Activated CD8-positive, alpha-beta memory T cell treated with anti-CD3 and anti-CD28 coated beads for 36 hours (primary cell): Measurements from ENCODE around the gene SLC4A2. TPM values are rescaled to one million over a fixed set of nuclear protein-coding genes. Genes with fewer than 3 reads are reported as not detected.

Source experiments
- CTCF ChIA-PET: fragments of 350-600 bp; sonication (Branson Sonifier 250); formaldehyde crosslinking; loops from one replicate; lab custom pipeline; 2021; ENCODE audit warnings: antibody characterized with exemption; lab: Charles Lee
- POLR2A ChIA-PET: fragments of 350-600 bp; sonication (Branson Sonifier 250); formaldehyde crosslinking; loops from one replicate; lab custom pipeline; 2021; ENCODE audit warnings: antibody characterized with exemption; lab: Charles Lee
- total RNA-seq, 2 experiments: library from RNA; stranded (reverse); gene quantifications; one replicate each; pipeline ENCODE4 v1.2.3, GENCODE V29; 2021

Gene SLC4A2
- total RNA-seq, 2 experiments from 2014 or later, result 118 to 120 TPM

DNA sequence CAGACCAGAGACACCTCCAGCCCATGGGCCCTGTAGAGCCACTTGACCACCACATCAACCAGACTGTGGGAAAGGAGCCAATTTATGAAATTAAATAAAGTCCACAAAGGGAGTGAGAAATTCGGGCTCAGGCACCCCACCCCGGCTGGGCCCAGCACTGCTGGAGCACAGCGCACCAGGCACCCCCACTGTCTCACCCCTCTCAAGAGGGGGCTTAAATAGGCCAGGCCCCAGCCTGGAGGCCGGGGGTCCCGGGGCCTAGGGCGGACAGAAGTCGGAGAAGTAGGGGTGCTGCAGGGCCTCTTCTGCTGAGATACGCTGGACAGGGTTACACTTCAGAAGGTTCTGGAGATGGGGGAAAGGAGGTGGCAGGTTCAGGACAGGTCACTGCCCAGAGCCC, 5.6 kb upstream of the SLC4A2 start:
- CTCF ChIA-PET, result interaction anchor here (0.6 kb wide), 1 partner anchor 1284 kb away, joined by 3 read pairs; no protein-coding TSS in a partner anchor
- POLR2A ChIA-PET, result no interaction called here

DNA sequence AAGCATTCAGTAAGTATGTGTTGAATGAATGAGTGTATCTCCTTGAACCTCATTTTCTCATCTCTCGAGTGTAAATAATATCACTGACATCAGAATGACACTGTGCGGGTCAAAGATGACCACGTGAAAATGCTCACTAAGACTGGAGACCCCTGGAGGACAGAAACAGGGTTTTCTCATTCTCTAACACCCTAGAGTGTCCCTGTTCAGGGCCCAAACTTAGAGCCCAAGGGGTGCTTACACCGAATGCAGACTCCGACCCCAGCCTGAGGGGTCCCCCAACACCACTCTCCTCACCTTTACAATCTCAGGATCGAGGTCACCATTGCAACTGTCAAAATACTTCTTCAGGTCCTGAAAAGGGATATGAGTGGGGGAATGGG, 3.1 kb upstream of the SLC4A2 start:
- CTCF ChIA-PET, result interaction anchor here (1.4 kb wide), 1 partner anchor 28 kb away, joined by 3 read pairs; the partner anchor contains the start of gene ABCB8

DNA sequence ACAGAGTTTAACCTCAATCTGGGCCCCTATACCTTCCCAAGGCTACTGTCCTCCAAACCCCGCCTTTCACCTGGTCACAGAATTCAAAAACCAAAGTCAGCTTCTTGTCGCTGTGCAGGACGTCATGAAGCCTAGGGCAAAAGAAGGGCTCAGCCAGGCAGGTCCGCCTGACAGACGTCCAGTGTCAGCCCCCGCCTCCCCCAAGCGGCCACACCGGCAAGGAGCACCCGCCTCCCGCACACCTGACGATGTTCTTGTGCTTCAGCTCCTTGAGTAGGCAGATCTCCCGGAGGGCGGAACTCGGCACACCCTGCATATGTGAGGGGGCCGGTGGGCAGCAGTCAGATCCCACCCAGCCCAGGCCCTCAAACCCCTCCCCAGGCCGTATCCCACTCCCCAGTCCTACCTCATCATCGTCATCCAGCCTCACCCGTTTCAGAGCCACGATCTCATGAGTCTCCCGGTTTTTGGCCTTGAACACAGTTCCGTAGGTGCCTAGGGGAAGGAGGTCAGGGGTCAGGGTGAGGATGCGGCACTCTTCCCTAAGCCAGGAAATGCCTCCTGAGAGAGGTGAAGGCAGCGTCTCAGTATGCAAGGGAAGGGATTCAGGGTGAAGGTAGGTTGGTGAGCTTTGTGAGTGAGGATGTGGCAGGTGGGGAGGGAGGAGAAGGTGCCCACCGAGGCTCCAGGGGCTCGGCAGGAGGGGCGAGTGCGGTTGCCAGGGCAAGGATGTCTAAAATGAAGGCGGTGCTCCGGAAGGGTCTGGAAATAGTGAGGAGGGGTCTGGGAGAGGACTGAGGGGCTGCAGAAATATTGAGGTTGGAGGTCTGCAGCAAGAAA, 2.5 kb upstream of the SLC4A2 start:
- POLR2A ChIA-PET, result no interaction called here
- CTCF ChIA-PET, result interaction anchor here (1.0 to 2.4 kb wide), 3 partner anchors 29 to 58 kb away, joined by 3 to 7 read pairs (median 3); partner anchors contain the start of genes ABCB8 and AGAP3

More for the DNA sequence above, 3.1 kb upstream of the SLC4A2 start:
- POLR2A ChIA-PET, result no interaction called here

DNA sequence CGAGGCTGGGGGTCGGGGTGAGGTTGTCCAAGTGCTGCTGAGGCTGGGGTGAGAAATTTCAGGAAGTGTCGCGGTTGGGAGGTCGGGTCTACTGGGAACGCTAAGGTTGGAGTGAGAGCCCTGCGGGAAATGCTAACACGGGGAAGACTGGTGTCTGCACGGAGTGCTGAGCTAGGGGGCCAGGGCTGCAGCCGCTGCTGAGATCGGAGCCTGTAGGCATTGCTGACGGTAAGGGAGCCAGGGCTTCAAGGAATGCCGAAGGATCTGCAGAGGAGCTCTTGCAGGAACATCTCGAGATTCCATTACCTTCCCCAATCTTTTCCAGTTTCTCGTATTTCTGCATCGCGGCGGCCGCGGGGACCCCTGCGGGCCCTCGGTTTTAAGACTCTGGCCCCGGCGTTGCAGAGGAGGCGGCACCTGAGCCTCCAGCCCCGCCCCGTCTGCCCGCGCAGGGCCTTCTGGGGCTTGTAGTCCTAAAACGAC, 1.8 kb upstream of the SLC4A2 start, which contains the start of gene CDK5:
TSS of gene CDK5 (minus strand) at position 392 of the 483 bp plus-strand sequence. CDS start at position 343, 49 bp downstream.
- ChIA-PET CTCF (interaction anchor here (1.0 to 2.4 kb wide), 3 partner anchors 28 to 58 kb away, joined by 3 to 7 read pairs (median 7); partner anchors contain the start of genes ABCB8 and AGAP3), POLR2A (interaction anchor here (0.6 kb wide), 1 partner anchor 29 kb away, joined by 3 read pairs; the partner anchor contains the start of gene ABCB8)

DNA sequence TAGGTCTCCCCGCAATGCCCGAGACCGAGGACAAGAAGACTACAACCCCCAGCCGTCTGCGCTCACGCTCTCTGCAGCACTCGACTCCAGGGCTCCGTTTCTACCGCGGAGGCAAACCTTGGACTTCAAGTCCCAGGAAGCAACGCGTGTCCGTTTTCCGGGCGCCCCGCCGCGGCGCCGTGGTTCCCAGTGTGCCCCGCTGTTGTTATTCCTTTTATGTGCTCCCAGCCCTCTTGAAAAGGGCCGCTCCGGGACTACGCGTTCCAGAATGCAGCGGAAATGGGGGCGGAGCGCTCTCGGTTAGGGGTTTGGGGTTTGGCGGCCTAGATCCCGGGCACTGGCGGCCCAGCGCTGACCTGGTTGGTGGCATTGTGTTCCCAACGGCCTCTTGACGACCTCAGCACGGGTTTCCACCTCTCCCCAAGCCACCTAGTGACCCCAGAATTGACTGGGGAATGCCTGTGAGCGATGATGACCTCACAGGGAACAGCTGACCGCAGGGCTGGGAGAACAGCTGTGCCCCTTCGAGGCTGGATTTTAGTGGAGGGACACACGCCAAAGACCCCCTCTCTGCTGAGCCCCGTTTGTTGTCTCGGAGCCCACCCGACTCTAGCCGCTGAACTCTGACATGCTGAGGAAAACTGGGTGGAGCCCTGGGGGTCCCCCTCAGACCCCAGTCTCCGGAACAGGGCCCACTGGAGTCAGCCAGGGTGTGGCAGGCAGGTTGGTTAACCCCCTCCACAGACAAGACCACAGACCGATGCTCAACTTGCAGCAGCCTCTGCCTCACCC, 1.2 kb upstream of the SLC4A2 start:
- POLR2A ChIA-PET, result interaction anchor here (0.6 to 1.2 kb wide), 3 partner anchors 10 to 30 kb away, joined by 3 to 4 read pairs (median 3); partner anchors contain the start of gene ABCB8
- CTCF ChIA-PET, result interaction anchor here (1.0 to 2.4 kb wide), 6 partner anchors 27 to 111 kb away, joined by 3 to 7 read pairs (median 3); partner anchors contain the start of genes ABCB8 and AGAP3

DNA sequence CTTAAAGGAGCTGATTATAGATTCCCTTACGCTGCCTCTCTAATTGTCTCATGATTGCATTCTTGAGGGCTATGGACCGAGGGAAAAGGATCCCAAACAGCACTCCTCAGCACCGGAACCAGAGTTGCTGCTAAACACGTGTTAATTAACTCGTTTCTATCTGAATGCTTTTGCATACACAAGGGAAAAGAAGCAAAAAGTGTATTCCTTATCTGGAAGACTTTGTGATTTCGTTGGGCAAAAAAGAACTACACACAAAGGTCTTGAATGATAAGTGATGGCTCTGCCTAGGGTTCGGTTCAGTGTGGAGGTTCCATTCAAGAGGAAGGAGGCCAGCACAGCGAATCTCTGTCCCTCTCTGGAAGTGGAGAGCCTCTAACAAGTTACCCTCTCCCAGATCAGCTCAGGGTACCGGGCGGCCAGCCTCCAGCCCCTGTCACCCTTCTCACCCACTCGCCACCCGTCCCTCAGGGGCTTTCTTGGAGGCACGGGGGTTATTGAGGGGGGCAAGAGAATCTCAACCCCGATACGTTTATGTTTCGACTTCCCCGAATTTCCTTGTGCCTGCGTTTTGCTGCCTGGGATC, 515 bp upstream of the SLC4A2 start:
- ChIA-PET POLR2A (interaction anchor here (0.6 to 1.2 kb wide), 3 partner anchors 9 to 40 kb away, joined by 3 to 4 read pairs (median 3); no protein-coding TSS in a partner anchor), CTCF (interaction anchor here (1.2 to 2.4 kb wide), 5 partner anchors 27 to 111 kb away, joined by 3 to 7 read pairs (median 3); partner anchors contain the start of genes ABCB8 and AGAP3)

DNA sequence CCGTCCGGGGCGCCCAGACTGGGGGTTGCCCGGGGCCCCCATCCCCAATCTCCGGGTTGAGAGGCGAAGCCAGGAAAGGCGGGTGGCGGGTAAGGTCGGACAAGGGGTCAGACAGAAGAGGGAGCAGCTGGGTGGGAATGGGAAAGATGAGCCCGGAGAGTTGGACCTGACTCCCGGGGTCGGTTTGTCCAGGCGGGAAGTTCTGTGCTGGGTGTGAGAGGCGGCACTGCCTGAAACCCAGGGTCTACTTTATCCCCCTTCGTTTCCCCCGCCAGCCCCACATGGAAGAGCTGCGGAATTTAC, 675 bp downstream of the SLC4A2 start:
- ChIA-PET CTCF (interaction anchor here (1.0 to 1.5 kb wide), 5 partner anchors 9 to 97 kb away, joined by 3 to 6 read pairs (median 3); partner anchors contain the start of gene FASTK), POLR2A (interaction anchor here (0.6 to 0.7 kb wide), 3 partner anchors 25 to 106 kb away, joined by 3 read pairs; no protein-coding TSS in a partner anchor)

DNA sequence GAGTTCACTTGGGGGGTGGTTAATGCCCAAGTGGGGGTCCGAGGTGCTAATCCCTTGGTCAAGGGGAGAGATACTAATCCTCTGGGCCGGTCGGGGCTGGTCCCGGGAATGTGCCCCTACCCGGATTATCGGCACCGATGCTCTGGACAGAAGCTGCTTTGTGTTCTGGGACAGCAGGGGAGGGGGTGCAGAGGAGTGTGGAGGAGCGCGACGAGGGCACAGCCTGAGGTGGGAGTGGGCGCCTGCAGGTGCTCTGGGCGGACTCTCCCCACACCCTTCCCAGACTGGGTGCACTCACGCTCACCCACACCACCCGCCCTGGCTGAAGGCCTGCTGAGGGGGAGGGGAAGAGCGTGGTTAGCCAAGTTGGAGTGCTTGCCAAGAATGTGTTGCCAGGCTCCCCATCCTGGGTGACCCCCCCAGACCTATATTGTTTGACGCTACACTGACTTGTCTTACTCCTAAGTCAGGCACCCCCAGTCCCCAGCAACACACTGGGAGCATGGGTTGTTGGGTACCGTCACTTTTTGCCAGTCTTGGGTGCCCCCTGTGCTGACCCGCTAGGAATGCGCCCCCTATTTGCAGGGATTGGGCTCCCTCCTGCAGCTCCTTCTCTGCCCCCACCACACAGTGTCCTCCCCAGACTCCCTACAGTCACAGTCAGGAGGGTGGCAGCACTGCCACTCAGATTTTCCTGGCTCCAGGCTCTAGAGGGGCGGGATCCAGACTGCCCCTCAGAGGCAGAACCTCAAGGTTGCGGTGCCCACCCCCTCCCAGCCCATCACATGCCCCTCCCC, 1.2 kb downstream of the SLC4A2 start:
- ChIA-PET CTCF (interaction anchor here (0.6 to 1.5 kb wide), 7 partner anchors 8 to 243 kb away, joined by 3 to 6 read pairs (median 4); partner anchors contain the start of gene FASTK), POLR2A (interaction anchor here (0.6 to 0.7 kb wide), 4 partner anchors 24 to 105 kb away, joined by 3 read pairs; no protein-coding TSS in a partner anchor)

DNA sequence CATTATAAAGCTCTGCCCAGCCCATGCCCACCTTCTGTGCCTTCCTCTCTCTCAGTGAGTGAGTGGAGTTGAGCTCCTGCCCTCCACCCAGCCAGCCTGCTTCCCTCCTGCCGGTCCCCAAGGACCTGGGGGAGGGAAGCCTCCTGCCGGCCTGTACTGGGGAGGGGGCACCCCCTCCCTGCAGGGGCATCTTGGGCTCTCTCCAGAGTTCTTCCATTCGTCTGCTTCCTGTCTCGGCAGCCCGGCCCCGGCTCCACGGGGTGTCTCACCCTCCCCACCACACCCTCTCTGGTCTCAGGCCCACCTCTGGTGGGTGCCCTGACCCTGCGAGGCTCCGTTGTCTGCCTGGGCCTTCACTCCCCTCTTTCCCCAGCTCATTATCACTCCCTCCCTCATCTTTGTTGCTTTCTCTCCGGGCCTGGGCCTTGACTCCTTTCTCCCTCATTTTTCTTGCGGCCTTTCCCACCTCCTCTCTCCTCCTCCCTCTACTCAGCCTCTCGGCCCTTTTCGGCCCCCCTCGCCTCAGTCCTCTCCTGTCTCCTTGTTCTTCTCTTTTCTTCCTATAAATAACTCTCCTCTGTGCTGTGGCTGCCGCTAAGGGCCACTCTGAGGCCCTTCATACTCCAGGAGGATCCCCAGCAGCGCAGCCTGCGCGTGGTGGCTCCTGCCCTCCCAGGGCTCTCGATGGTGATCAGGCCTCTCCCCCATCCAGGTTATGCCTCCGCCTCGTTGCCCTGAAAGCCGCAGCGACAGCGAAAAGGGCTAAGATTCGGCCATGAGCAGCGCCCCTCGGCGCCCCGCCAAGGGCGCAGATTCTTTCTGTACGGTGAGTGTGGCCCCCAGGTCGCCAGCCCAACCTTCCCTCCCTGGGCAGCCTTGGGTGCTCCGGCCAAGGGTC, 2.1 kb downstream of the SLC4A2 start:
- POLR2A ChIA-PET, result interaction anchor here (0.6 kb wide), 1 partner anchor 36 kb away, joined by 3 read pairs; no protein-coding TSS in a partner anchor
- CTCF ChIA-PET, result interaction anchor here (1.5 to 1.9 kb wide), 5 partner anchors 13 to 99 kb away, joined by 3 to 7 read pairs (median 4); partner anchors contain the start of gene FASTK

DNA sequence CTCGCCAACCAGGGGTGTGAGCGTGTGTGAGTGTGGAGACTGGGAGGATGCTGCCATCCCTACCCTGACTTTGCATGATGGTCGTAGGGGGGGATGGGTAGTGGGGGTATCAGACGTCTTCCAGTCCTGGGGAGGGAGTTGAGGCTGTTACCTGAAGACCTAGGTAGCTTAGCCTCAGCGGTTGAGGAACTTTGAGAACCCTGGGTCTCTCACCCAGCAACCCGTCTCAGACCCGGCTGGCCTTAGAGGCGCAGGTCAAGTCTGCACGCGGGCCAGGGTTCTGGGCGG, 2.7 kb downstream of the SLC4A2 start:
- POLR2A ChIA-PET, result no interaction called here
- CTCF ChIA-PET, result interaction anchor here (1.5 to 1.9 kb wide), 3 partner anchors 12 to 48 kb away, joined by 3 to 7 read pairs (median 4); partner anchors contain the start of gene FASTK

DNA sequence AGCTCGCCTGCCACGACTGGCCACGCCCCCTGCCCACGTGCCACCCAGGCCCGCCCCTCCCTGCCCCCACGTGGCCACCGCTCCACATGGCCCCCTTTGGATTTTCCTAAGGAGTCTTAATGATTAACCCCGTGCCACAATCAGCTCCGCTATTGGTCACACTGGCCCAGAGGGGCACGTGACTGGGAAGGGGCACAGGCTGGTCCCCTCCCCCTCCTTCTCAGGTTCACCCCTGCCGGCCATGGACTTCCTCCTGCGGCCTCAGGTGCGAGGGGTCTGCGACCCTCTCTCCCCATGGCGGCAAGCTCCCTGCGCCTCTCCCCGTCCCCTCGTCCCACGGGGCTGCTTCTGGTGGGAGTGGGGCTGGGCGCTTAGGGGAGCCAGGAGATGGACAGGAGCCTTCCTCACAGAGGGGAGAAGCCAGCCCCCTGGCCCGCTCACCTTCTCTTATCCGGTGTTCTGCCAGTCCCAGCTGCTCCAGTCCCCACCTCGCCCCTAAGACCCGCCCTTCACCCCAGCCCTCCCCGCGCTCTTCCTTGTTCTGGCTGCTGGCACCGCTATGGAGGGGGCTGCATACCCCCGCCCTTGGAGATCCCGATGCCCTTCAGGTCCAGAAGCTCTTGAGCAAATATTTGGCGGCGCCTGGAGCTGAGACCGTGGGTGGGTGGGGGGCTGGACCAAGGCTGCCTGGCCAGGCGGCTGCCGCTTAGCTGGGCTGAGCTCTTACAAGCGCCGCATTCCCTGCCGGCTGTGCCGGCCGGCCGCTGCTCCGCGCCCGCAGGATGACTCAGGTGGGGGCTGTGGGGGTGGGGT, 3.2 kb downstream of the SLC4A2 start:
- CTCF ChIA-PET, result interaction anchor here (0.7 to 1.9 kb wide), 5 partner anchors 10 to 235 kb away, joined by 3 to 7 read pairs (median 4); partner anchors contain the start of gene FASTK
- POLR2A ChIA-PET, result interaction anchor here (0.6 kb wide), 1 partner anchor 240 kb away, joined by 3 read pairs; no protein-coding TSS in a partner anchor

DNA sequence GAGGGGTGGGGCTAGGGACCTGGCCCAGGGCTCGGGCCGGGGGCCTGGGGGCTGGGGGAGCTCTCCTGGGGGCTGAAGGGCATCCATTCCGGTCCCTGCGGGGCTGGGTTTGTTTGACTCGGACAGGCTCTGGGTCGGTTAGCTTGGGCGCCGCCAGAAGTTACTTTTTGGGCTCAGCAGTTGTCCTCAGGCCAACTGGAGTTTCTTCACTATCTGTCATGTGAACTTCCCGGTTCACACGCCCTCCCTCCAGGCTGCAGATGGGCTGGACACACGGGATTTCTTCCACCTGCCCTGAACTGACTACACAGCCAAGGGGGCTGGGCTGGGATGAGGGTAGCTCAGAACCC, 3.8 kb downstream of the SLC4A2 start:
- ChIA-PET POLR2A (interaction anchor here (0.6 kb wide), 1 partner anchor 240 kb away, joined by 3 read pairs; no protein-coding TSS in a partner anchor), CTCF (interaction anchor here (0.9 to 1.9 kb wide), 4 partner anchors 9 to 47 kb away, joined by 3 to 7 read pairs (median 4); partner anchors contain the start of gene FASTK)

DNA sequence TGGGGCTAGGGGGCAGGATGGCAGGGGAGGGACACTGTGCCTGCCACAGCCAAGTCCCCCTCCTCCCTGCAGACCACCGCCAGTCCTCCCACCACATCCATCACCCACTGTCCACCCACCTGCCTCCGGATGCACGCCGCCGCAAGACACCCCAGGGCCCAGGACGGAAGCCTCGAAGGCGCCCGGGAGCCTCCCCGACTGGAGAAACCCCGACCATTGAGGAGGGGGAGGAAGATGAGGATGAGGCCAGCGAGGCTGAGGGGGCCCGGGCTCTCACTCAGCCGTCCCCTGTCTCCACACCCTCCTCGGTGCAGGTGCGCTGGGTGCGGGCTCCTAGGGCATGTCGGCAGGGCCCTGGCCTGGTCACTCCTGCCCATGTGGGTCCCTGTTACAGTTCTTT, 5.1 kb downstream of the SLC4A2 start:
- ChIA-PET CTCF (no interaction called here), POLR2A (no interaction called here)

DNA sequence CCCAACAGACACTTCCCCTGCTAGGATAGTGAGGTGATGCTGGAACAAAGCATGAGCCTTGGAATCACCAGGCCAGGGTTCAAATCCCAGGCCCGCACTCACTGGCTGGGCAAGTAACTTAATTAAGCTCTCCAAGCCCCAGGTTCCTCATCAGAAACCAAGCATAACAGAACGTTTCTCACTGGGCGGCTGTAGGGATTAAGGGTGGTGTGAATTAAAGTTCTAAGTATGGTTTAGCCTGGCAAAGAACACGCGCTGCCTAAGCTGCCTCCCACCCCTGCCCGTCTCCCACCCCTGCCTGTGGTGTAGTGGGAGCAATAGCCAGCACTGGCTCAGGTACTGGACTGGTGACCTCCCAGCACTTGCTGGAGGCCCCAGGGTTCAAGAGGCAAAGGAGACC, 5.6 kb downstream of the SLC4A2 start:
- ChIA-PET POLR2A (no interaction called here), CTCF (interaction anchor here (1.2 kb wide), 1 partner anchor 37 kb away, joined by 3 read pairs; the partner anchor contains the start of gene ABCB8)

DNA sequence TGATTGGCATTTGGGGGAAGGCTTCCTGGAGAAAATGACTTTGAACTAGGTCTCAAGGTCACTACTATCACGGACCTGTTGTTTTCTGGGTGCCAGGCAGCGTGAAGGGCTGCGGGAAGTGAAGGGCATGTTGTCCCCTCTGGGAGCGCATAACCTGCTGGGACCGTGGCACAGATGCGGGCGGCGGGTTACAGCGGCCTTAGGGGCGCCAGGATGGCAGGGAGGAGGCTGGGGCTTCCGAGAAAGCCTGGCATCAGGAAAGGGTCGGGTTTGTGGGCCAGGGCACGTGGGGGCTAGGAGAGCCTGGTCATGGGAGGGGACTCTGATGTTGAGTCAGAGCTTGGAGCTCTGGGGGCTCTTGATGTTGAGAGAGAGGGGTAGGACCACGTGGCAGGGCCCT, 6.1 kb downstream of the SLC4A2 start:
- ChIA-PET POLR2A (interaction anchor here (1.2 kb wide), 1 partner anchor 12 kb away, joined by 4 read pairs; no protein-coding TSS in a partner anchor), CTCF (interaction anchor here (1.2 kb wide), 1 partner anchor 37 kb away, joined by 3 read pairs; the partner anchor contains the start of gene ABCB8)
